Fibroblast of gingiva (primary cell): ENCODE data around the gene PIEZO1.

ENCODE experiments used
- DNase-seq: peaks from one replicate; pipeline ENCODE4 v3.0.0-alpha.2; 2011; ENCODE audit warnings: low read depth

The PIEZO1 gene

DNA sequence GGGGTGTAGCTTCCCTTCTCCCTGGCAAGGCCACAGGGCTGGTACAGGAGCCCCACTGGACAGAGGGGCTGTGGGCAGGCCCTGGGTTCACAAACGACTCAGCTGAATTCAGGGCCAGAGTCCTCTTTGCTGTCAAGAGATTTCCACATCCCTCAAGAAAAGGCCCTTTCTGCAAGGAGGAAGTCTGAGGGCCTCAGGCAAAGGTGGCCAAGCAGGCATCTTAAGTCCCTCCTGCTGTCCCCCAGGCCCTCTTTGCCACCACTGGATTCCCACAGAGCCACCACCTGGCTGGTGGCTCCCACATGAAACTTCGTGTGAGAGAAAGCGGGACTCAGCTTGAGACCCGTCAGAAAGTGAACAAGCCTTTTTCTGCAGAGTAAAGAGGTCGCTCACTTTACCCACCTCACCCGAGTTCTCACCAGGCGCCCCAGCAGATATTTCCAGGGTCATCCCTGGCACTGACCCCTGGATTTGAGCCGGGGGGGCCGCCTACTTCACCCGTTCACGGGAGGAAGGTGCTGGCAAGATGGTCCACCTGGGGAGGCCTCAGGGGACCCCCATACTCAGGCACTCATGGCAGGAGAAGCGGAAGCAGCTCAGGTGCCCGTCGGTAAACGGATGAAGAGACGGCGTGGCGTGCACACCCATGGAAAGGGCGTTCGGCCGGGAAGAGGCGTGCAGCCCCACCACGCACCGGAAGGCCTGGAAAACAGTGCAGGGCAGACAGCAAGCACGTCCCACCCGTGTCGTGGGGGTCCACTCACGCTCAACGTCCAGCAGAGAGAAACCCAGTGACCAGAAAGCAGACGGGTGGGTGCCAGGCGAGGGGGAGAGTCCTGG lies 82.4 kb downstream of the PIEZO1 start:
- no peak for DNase-seq

DNA sequence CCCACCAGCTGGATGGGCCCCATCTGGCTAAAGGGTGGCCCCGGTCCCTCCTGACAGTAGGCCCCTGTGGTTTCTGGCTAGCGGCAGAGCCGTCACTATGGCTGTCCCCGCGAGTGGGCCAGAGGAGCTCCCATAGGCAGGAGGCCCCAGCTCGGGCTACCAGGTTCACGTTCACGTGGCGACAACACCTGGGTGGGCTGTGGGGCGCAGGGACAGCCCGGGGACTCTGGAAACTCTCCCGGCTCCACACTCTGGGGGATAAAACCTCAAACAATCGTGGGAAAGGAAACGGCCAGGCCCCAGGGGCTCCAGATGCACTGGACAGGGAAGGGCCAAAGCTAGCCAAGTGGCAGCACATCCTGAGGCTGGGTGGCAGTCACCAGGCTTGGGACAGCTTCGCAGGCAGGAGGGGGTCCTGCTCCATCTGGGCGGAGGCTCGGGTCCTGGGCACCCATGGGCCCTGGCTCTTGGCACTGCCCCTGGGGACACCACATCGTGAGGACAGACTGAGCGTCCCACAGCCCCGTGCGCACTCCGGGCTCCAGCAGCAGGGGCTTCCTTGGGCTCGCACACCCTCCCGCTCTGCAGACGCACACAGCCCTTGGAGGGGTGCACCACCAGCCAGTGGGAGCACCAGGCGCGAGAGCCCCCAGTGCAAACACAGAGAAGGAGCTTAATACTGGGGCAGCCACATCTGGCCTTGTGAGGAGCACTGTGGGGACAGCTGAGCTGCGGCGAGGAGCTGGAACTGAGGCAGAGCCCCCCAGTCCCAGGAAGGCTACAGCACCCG lies 83.2 kb downstream of the PIEZO1 start:
- DNase-seq = no peak

GRCh38 chr16:88700636-88701482 lies 84.2 kb downstream of the PIEZO1 start:
- DNase-seq = peak; percentile 47

DNA sequence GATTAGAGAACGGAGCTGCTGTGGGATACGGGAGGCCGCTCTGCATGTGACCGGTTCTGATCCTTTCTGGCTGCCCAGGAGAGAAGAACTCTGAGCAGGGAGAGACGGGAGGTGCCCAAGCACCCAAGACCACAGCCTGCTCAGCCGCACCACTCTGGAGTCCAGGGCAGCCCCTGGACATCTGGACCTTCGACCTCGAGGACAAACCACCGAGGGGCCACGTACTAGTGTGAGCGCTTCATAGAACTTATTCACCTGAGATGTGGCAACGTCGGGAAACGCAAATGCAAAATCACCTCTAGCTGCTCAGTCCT lies 84.7 kb downstream of the PIEZO1 start:
- DNase-seq = no peak

DNA sequence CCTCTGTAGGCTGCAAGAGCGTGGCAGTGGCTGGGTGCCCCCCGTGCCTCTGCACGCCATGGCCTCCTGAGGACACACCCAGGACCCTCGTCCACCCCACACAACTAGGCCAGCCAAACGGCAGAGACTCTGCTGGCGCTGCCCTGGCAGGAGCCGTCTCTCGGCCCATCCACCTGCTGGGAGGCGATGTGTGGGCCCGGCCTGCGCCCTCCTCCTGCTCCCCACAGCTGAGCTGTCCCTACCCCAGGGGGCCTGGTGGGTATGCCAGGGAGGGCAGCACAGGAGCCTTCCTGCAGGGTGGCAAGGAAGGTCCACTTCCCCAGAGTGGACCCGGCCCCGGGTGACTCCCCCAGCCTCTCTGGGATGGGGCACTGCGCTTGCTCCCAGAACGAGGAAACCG lies 85.8 kb downstream of the PIEZO1 start:
- no peak for DNase-seq

DNA sequence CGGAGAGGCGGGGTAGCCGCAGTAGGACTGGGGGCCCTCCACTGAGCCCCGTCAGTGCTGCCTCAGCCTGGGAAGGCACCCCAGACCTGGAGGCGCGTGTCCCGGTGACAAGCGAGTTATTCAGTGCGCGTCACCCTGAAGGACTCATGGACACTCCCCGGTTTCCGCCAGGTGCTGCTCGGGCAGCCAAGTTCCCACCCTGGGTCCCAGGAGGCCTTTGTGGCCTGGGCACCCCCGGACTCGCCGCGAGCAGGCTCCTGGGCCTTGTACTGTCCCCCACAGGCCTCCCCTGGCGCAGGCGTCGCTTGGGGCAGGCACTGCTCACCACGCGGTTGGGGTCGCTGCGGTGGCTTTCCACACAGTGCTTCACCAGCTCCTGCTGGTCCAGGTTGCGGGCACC lies 86.4 kb downstream of the PIEZO1 start:
- no peak for DNase-seq

- DNase-seq = no peak
These were observed 87.0 kb downstream of the PIEZO1 start for GRCh38 chr16:88697831-88698615.

- DNase-seq = no peak
These were observed 87.7 kb downstream of the PIEZO1 start for GRCh38 chr16:88697116-88697830.

- no peak for DNase-seq
These were observed 88.6 kb downstream of the PIEZO1 start for GRCh38 chr16:88696441-88696840.

GRCh38 chr16:88695753-88696152 lies 89.3 kb downstream of the PIEZO1 start:
- DNase-seq = no peak

- no peak for DNase-seq
These were observed 89.8 kb downstream of the PIEZO1 start for GRCh38 chr16:88695218-88695617.

DNA sequence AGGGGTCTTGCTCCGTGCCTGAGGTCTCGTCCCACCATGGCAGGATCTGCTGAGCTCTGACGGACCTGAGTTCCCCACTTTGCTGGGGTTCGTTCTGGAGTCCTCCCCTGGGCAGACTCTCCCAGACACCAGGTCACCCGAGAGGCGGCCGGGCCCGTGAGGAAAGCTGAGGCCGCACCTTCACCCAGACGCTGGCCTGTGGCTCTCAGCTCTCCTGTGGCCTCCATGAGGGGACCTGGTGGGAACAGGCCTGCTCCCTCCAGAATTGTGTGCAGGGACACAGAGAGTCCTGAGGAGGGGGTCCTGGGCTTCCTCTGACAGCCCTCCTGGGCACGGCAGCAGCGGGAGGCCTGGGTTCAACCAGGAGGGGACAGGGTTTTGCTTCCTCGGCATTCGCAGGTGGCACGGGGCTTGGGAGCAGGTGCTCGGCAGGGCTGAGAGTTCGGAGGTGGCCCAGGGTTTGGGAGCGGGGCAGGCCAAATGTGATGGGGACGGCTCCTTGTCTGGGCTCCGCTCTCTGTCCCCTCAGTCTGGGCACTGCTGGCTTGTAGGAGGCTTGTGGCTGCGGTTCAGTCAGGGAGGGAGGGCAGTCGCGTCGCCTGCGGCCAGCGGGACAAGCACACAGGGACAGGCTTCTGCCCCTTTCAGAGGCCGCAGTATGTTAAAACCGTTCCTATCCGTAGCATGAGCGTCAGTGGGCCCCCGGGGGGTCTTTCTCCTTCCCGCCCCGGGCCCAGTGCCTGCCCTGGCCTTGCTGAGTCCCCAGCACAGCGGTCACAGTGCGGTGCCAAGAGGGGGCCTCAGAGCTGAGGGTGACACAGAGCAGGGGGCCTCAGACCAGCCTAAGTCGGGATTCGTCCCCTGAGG lies 90.6 kb downstream of the PIEZO1 start:
- no peak for DNase-seq

DNA sequence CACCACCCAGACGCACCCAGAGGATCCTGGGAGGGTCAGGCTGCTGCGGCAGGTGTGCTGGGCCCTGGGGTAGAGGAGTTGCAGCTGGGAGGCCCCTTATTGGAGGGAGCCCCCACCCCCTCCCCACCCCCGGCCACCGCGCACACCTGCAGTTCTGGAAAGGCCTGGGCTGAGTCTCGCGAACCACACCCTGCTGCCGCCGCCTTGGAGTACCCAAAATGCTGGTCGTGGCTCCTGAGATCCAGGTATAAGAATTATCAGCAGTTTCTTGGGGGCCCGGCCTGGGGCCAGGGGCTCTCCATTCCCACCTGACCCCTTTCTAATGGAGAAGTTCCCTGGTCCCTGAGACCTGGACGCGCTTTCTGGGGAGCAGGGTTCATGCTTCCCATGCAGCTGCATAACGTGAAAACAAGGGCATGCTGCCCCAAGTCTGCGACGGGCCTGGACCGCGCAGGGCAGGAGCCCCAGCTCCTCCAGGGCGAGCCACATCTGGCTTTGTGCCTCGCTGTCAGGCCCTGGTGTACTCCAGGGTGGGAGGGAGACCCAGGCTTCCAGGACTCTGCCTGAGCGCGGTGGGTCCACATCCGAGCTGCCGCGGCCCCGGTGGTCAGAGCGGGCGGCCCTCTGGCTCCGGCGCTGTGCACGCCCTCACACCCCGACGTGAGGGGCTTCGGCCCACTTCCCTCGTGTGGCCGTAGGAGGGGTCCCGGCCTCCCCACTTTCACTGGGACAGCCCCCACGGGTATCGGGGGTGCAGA lies 91.4 kb downstream of the PIEZO1 start:
- no peak for DNase-seq

DNA sequence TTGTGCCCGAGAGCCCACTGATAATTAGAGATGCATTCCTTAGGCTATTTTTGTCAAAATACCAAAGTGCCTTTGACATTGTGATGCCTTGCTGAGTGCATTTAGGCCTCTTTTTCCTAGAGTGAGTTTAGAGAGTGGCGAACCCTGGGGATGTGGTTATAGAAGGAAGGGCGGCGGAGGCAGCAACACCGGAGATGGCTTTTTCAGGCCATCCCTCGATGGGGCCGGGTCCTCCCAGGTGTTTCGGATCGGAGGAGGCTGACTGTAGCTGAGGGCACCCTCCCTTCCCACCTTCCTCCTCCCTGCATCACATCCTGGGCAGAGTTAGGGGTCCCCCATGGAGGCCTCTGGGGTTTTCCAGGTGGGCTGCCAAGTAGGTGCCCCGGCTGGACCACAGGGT lies 92.2 kb downstream of the PIEZO1 start:
- no peak for DNase-seq

GRCh38 chr16:88691924-88692560 lies 93.0 kb downstream of the PIEZO1 start:
- no peak for DNase-seq

DNA sequence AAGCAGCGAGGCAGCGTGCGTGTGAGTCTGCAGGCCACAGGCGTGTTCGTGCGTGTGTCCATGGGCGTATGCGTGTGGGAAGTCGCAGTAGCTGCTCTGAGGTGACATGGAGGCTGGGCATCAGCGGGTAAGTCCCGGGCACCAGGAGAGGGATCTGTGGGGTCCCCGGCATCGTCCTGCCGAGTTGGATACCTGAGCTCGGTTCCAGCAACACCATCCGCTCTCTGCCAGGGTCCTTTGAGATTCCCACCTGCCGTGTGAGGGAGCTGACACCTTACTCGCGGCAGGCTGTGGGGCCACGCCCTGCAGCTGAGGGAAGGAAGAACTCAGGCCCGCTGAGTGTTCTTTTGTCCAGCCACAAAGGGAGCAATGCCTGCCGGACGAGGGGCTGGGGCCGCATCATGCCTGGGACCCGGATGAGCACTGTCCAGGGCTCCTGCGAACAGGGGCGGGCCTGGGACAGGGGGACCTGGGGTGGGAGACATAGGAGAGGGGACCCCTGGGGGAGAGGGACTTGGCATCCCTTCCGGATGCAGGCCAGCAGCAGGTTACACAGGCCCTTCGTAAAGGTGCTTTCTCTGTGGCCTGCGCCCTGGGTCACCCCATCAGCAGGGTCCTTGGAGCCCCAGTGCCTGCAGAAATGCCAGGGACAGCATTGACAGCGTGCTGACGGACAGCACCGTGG lies 93.7 kb downstream of the PIEZO1 start:
- no peak for DNase-seq

DNA sequence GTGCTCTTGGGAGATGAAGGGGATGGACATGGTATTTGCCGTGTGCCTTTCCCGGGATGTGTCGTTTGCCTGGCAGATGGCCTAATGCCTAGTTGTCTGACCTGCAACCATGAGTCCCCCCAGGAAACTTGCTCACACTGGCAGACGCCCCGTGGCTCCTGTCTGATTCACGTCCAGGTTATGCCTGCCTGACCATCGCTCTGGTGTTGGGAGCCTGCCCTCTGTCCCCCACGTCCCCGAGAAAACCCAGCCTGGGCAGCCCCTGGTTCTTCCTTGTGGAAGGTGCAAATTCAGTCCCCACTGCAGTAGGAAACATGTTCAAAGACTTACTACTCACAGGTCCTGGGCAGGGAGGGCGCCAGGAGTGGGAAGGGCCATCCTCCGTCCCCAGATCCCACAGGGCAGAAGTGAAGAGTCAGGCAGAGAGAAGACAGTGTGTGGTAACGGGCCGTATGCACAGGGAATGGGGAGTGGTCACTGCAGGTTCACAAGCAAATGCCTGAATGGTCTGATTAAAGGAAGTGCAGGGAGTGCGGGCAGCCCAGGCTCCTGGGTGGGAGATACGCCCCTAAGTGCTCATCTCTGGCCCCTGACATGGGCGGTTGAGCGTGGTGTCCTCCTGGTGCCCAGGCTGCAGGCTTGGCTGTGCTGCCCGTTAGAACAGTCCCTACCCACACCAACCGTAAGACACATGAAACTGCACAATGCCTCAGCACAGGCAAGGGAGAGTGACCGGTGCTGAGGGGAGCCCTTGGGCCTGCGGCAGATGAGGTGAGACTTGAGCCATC lies 94.5 kb downstream of the PIEZO1 start:
- DNase-seq = no peak
